GM08714 (cell line): Measurements from ENCODE around the gene NT5E.

Experiments
- H3K4me3 ChIP-seq: fragments of 200-500 bp; sonication (Bioruptor generic); 2 replicates; pipeline ENCODE4 v1.5.1; 2014; ENCODE audit warnings: mild to moderate bottlenecking, low read length, inconsistent platforms
- ZNF274 ChIP-seq: IDR thresholded peaks from 2 replicates; pipeline ENCODE4 v1.6.1; 2012; ENCODE audit warnings: mild to moderate bottlenecking, low read depth, low read length

Gene NT5E

GRCh38 chr6:85436939-85437495, 12.9 kb upstream of the NT5E start:
- H3K4me3 ChIP-seq, result no peak overlapping the region
- no peak for TF ChIP-seq ZNF274

GRCh38 chr6:85443349-85444117, 6.3 kb upstream of the NT5E start:
- TF ChIP-seq ZNF274, result no peak
- H3K4me3 ChIP-seq, result no peak overlapping the region

- H3K4me3 ChIP-seq, result peak overlapping the region; percentile 87
- no peak for TF ChIP-seq ZNF274
Measured at GRCh38 chr6:85449388-85449817, 480 bp upstream of the NT5E start.

GRCh38 chr6:85451565-85452306, 1.9 kb downstream of the NT5E start:
- no peak for TF ChIP-seq ZNF274
- H3K4me3 ChIP-seq, result peak overlapping the region; percentile 87

- peak overlapping the region; percentile 87 for H3K4me3 ChIP-seq
- no peak for TF ChIP-seq ZNF274
Measured at GRCh38 chr6:85452441-85452881, 2.6 kb downstream of the NT5E start.

- H3K4me3 ChIP-seq, result peak overlapping the region; percentile 87; the same call in 1 of the 2 replicates
- no peak for TF ChIP-seq ZNF274
Measured at GRCh38 chr6:85453052-85453451, 3.2 kb downstream of the NT5E start.

GRCh38 chr6:85453490-85453889, 3.6 kb downstream of the NT5E start:
- peak overlapping the region; percentile 87; the same call in 1 of the 2 replicates for H3K4me3 ChIP-seq
- TF ChIP-seq ZNF274, result no peak

GRCh38 chr6:85455471-85456026, 5.7 kb downstream of the NT5E start:
- no peak for TF ChIP-seq ZNF274
- H3K4me3 ChIP-seq, result no peak overlapping the region

GRCh38 chr6:85456782-85457181, 6.9 kb downstream of the NT5E start:
- no peak overlapping the region for H3K4me3 ChIP-seq
- no peak for TF ChIP-seq ZNF274

GRCh38 chr6:85458184-85458583, 8.3 kb downstream of the NT5E start:
- no peak overlapping the region for H3K4me3 ChIP-seq
- no peak for TF ChIP-seq ZNF274

GRCh38 chr6:85458782-85459181, 8.9 kb downstream of the NT5E start:
- no peak overlapping the region for H3K4me3 ChIP-seq
- TF ChIP-seq ZNF274, result no peak

GRCh38 chr6:85459224-85459901, 9.5 kb downstream of the NT5E start:
- TF ChIP-seq ZNF274, result no peak
- no peak overlapping the region for H3K4me3 ChIP-seq

- no peak for TF ChIP-seq ZNF274
Measured at GRCh38 chr6:85460154-85460920, 10.5 kb downstream of the NT5E start.

More at GRCh38 chr6:85460154-85460920, 10.5 kb downstream of the NT5E start:
- H3K4me3 ChIP-seq, result no peak overlapping the region; the same call in 1 of the 2 replicates
